GM21619 (cell line): ENCODE data around the gene CC2D1A.

Experiments used
- ATAC-seq: cut with Tn5 transposase; IDR thresholded peaks from one replicate; pipeline ENCODE4 v1.9.1; 2021; ENCODE audit not compliant: unreplicated experiment

The CC2D1A gene

GRCh38 chr19:13975870-13976269, 69.9 kb downstream of the CC2D1A start:
- no peak for ATAC-seq

- no peak for ATAC-seq
Measured at GRCh38 chr19:13976446-13976845, 70.4 kb downstream of the CC2D1A start.

GRCh38 chr19:13977803-13978202, 71.8 kb downstream of the CC2D1A start:
- no peak for ATAC-seq

DNA sequence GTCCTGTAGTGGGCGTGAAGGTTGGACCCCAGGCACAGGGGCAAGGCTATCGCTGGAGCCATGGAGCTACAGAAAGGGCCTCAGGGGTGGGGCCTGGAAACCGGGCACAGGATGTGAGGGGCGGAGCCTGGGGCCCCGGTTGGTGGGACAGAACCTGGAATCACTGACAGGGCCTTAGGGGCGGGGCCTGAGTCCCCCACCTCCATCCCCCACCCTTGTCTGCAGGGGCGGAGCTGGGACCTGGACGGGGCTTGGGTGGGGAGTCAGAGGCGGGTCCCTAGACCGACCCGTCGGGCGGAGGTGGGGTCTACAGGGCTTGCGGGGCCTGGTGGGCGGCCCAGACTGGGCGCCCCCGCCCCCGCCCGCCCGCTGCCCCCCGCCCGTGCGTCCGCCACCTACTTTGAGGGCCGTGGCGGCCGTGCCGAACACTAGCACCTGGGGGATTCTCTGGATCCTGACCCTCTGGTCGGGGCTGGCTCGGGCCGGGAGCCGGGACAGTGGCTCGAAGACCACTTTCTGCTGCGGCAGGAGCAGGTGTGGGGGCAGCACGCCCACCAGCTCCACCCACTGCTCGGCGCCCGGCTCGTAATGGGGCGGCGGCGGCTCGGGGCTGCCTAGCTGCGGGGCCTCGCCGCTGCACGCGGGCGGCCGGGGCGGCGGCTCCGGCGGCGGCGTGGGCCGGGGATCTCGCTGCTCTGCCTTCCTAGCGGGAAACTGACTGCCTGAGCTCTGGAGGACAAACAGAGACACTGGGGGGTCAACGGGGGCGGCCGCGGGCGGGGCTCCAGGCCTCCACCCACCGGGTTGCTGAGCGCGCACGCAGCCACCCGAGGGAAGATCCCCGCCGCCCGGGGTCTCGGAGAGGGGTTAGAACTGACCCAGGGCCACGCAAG, 72.6 kb downstream of the CC2D1A start:
- ATAC-seq, result no peak

GRCh38 chr19:13979244-13979615, 73.2 kb downstream of the CC2D1A start:
- ATAC-seq, result no peak

DNA sequence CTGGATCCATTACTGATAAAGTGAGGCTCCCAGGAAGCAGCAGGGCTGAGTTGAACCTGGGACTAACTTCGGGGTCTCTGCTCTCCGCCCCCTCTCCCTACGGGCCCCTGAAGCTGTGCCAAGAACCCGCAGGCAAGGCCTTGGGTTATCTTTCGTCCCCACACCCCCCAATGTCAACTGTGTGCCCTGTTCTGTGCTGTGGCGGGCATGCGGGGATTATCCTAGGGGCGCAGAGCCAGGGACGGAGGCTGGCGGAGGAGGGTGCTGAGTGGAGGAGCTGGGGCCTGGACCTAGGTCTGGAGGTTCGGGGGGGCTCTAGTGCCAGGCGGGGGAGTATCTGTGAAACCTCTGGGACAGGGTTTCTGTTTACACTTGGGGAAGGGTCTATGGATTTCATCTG, 73.7 kb downstream of the CC2D1A start:
- ATAC-seq, result no peak

DNA sequence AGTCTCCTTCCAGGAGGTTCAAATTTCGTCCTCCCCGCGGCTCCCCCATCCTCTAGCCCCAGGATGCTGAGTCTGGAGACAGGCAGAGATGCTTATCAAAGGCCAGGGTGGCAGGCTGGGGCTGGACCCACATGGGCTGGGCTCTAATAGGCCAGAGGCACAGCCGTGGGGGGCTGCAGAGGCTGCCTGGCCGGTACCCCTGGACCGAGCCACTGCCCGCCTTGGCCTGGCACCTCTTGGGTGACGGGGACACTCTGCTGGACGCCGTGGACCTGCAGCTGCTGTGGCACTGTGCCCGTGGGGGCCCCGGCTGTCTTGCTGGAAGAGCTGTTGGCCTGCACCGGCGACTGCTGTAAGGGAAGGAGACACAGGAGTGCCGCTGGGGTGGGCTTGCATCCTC, 74.3 kb downstream of the CC2D1A start:
- ATAC-seq, result no peak
